ENCODE measurements around the gene BBLN. TPM values are rescaled to one million over a fixed set of nuclear protein-coding genes. Genes with fewer than 3 reads are reported as not detected.

The BBLN gene
- total RNA-seq, 1 donor from 2014 or later = 39.0 TPM

GRCh38 chr9:128211981-128212281 lies 51.9 kb downstream of the BBLN start:
- ATAC-seq = no peak
- intact Hi-C loops (cut with DNase I) = no loop called here
- no peaks in the 10 kb centered on the region for H3K9me3 ChIP-seq
- H3K4me3 ChIP-seq = no peak overlapping the region
- TF ChIP-seq CTCF (IDR thresholded peaks at IDR 0.05) = no peak
- no peaks in the 10 kb centered on the region for H3K4me1 ChIP-seq
- no peaks in the 10 kb centered on the region for H3K27me3 ChIP-seq
- no peak overlapping the region for H3K27ac ChIP-seq
- no peak for DNase-seq
- no peaks in the 10 kb centered on the region for H3K36me3 ChIP-seq

Other genes with a start within 250 kb of the BBLN start
- gene ST6GALNAC4, start 243.2 kb upstream of the BBLN start, total RNA-seq = 58.8 TPM
- gene PIP5KL1, start 229.5 kb upstream of the BBLN start, total RNA-seq = 3.5 TPM
- 37.1 TPM for gene DPM2, start 222.4 kb upstream of the BBLN start, total RNA-seq
- gene EEIG1, start 179.3 kb upstream of the BBLN start, total RNA-seq = 44.7 TPM
- 11.8 TPM for gene NAIF1, start 92.9 kb upstream of the BBLN start, total RNA-seq
- 34.7 TPM for gene SLC25A25, start 92.0 kb upstream of the BBLN start, total RNA-seq
- 35.1 TPM for gene PTGES2, start 32.5 kb upstream of the BBLN start, total RNA-seq
- gene LCN2, start 10.8 kb upstream of the BBLN start, total RNA-seq = 14.3 TPM
- gene CIZ1, start 31.3 kb downstream of the BBLN start, total RNA-seq = 107 TPM
- 5.2 TPM for gene DNM1, start 43.1 kb downstream of the BBLN start, total RNA-seq
- gene GOLGA2, start 115.7 kb downstream of the BBLN start, total RNA-seq = 88.7 TPM
- 18.9 TPM for gene SWI5, start 116.0 kb downstream of the BBLN start, total RNA-seq
- 19.1 TPM for gene TRUB2, start 162.2 kb downstream of the BBLN start, total RNA-seq
- 31.0 TPM for gene COQ4, start 162.6 kb downstream of the BBLN start, total RNA-seq
- gene SLC27A4, start 180.3 kb downstream of the BBLN start, total RNA-seq = 21.4 TPM
- gene URM1, start 211.1 kb downstream of the BBLN start, total RNA-seq = 56.5 TPM